H4 (cell line): ENCODE measurements around the gene MARK1. TPM values are rescaled to one million over a fixed set of nuclear protein-coding genes. Genes with fewer than 3 reads are reported as not detected.

Source experiments
- DNase-seq: peaks from one replicate; pipeline ENCODE4 v3.0.0-alpha.2; 2015; ENCODE audit warnings: low spot score
- total RNA-seq: library from RNA; depleted of rRNA; stranded (reverse); fragments of >200 nt; shearing (Covaris generic); gene quantifications from 2 replicates; pipeline ENCODE4 v1.2.3, GENCODE V29; 2014

The MARK1 gene
- total RNA-seq, 1 experiment from 2014 or later, result 3.8 TPM

DNA sequence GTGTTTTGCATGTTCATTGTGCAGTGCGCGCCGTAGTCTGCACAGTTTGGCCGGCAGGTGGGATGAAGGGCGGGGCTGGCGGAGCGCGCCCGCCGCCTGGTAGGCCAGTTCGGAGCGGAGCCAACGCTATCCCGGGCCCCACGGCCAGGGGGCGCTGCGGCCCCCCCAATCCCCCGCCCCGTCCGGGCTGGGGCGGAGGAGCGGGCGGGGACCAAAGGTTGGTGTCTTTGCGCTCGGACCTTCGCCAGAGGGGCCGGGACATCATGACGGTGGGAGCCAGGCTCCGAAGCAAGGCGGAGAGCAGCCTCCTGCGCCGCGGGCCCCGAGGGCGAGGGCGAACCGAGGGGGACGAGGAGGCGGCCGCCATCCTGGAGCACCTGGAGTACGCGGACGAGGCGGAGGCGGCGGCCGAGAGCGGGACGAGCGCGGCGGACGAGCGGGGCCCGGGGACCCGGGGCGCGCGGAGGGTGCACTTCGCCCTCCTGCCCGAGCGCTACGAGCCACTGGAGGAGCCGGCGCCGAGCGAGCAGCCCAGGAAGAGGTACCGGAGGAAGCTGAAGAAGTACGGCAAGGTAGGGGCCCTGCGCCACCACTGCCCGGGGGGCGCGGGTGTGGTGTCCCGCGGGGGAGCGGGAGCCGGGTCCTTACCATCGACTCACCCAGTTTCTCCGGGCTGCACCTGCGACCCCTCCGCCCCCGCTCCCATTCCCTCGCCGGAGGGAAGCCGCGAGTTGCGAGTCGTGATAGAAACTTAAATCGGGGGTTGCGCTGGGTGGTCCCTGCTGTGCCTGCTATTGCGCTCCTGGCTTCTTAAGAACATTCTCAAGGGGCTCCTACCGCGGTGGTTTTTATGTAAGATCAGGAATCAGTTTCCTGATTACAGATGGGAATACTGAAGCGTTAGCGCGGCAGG lies 162.5 kb downstream of the MARK1 start, which contains the start of gene C1orf115:
TSS of gene C1orf115 (plus strand) at position 224 of the 913 bp plus-strand sequence. CDS start at position 264, 40 bp downstream.
- DNase-seq, result no peak

DNA sequence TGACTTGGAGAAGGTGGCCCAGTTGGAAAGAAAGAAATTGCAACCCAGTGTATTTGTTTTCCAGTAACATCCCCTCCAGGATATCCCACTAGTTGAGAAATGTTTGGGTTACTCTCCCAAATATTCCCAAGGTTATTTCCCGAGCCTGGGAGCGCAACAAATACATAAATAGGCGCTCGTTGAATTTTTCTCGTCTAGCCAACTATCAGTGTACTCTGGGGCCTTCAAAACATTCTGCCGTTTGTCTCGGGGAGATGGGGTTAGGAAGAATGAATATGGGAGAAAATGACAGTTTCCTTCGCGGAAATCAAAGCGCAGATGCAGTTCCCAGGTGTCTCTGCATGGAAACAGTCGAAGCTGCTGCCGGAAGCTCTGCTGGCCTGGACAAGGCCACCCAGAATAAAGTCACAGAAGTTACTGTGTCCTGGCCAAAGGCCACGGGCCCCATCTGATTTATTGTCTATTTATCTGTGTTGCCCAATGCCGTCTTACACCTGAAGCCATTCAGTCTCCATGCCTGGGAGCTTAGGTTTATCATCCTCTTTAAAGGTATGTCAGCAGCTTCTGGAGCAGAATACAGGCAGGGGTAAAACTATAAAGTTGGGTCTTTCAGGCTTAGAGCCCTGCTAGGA lies 163.2 kb downstream of the MARK1 start:
- no peak for DNase-seq

DNA sequence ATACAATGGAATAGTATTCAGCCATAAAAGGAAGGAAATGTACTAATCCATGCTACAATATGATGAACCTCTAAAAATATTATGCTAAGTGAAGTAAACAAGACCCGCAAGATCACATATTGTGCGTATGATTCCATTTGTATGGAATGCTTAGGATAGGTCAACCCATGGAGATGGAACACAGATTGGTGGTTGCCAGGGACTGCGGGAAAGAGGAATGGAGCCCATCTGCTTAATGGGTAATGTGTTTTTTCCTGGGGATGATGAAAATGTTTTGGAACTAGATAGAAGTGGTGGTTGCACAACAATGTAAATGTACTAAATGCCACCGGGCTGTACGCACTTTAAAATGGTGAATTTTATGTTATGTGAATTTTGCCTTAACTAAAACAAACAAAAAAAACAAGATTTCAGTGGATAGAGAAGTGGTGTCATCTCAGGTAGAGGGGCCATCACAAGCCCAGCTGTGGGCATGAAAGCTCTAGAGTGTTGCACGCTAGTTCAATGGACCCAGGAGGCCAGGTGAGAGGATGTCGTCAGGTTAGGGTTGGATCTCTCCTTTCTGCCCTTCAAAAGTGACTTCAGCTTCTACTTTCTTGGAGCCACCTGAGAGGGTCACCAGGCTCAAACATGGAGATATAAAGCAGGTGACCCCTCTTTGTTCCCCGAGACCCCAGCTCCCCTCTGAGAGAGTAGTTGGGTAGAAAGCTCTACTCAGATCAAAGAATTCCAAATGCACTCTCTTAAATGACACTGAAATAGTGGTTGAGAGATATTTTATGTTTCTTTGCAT lies 164.7 kb downstream of the MARK1 start:
- no peak for DNase-seq

DNA sequence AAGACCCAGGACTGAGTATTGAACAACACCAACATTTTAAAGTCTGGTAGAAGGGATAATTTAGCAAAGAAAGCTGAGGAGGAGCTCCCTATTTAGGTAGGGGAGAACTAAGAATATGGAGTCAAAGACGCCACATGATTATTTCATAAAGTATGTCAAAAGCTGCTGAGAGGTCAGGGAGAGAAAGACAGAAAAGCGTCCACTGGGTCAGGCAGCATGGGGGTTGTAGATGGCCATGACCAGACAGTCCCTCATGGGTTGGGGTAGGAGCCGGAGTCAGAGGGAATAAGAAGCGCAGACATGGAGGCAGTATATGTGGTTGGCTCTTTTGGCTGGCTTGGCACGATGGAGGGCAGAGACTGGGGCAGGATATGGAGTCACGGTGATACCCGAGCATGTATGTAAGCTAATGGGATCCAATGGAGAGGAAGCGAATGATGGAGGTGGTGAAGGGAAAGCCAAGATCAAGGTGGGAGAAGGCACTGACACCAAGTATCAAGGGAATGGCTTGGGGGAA lies 167.0 kb downstream of the MARK1 start:
- no peak for DNase-seq

DNA sequence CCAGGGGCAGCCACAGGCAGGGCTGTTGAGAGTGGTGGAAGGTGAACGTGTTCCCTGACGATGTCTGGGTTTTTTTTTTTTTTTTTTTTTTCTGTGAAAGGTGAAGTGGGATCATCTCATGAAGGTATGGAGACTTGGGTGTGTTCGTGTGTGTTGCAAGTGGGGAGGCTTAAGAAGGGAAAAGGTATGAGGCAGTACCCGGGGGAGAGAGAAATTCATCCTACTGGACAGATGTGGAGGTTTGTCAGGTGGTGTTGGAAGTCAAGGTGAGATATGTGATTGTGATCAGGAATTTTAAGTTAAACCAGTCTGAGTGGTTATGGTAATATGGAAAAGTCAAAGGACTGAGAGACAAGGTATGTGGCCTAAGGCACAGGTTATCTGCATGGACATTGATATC lies 167.5 kb downstream of the MARK1 start:
- DNase-seq, result no peak

DNA sequence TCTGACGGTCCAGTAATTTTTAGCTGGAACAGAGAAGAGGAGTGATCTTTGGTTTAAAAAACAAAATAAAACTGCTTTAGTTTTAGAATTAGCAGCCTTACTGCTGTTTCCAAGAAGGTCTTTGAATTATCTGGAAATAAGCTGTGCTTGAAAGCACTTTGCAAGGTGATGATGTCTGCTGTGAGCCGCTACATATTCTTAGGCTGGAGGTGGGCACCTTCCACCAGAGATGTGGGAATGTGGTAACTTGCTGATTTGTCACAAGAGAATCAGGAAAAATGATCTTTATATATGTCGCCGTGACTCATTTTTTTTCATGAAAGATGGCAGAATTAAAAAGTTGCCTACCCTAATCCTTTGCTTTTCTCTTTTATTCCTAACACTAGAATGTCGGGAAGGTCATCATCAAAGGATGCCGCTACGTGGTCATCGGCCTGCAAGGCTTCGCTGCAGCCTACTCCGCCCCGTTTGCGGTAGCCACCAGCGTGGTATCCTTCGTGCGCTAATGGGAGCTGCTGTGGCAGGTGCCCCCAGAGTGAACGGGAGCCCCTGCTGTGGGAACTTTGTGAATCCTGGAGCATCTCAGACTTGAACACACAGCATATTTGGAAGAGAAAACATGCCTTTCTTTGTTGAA lies 168.4 kb downstream of the MARK1 start:
- no peak for DNase-seq

DNA sequence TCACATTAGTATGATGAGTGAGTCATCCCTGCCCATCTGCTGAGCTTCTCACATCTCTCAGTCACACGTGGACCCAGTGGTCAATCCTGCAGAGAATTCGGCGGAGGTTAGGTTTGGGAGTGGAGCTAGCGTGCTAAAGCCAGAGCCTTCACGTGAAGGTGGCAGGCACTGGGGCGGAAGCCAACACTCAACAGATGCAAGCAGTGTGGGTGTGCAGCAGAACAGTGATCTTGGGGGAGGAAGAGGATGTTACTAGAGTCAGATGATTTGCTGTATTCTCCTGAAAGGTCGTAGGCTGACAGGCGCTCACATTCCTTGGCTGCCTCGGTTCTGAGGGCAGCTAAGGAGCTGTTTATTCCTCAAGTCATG lies 168.9 kb downstream of the MARK1 start:
- DNase-seq, result no peak

DNA sequence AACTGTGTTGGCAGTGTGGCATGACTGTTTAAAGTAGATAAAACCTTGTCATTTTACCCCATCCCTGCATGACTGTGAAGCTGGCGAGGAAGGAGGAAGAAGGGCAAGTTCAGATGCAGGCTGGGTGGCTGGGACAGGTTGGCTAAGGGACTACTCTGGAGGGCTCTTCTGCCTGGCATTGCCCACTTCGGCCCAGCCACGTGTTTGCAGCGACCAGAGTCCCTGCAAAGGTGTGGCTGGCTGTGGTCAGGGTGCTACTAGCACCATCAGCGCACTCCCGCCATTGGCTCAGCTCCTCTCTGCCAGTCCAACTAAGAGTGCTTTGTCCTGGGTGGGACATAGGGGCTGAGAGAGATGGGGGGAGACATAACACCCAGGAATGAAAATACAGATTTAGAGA lies 169.4 kb downstream of the MARK1 start:
- DNase-seq, result no peak

DNA sequence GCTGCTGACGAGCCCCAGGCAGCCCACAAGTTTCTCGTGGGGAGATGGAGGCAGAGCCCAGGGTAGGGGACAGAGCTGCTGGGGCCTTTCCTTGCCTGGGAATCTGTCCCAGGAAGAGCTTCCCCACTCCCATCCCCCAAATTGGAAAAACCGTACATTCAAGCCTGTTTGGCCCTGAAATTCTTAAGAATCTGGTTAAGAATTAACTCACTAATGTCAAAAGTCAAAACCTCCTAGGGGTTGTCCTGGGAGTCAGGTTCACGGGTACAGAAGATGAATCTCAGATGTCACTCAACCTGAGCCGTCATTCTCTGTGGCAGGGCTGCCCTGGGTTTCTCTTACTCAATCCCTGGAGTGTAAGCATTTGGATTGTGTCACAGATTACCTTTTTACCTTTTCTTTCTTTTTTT lies 170.7 kb downstream of the MARK1 start:
- DNase-seq, result no peak

DNA sequence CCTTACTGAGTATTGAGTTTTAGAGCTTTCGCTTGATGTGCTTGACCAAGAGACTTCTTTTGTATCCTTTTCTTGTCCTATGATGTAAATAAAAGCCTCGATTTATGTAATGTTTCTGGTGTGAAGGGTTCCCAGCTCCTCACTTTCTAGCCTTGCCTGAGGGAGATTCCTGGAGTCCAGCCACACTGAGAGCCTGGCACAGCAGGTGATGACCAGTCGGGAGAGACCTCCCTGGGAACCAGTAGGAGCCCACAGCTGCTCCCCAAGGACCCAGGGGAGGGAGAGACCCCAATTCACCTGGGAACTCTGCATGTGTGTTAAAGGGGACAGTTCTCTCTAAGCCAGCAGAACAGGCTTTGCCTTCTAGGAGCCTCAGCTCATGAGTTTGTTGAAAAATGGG lies 171.1 kb downstream of the MARK1 start:
- no peak for DNase-seq

DNA sequence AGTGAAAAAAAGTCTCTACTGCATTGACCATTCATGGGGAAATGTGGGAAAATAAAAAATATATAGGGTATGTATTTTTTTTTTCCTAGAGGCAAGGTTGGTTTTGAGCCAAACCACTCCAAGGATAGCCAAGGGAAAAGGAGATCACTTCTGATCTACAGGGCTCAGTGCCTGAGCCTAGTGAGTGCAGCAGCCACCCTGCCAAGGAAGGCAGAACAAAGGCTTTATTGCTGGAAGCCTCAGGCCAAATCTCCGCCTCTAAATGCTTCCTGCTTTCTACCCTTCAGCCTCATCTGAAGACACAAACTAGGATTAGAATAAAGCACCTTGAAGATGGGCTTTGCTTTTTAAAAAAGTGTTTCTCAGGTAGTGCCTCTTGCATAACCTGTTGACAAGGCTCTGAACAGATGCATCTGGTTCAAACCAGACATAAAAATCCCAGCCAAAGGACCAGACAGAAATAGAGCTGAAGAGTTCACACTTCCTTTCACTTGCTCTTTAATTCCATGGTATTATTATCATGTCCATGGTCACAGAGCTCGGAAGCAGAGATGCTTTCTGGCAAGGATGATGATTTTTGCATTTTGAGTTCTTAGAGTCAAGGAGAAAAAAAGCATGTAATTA lies 172.7 kb downstream of the MARK1 start:
- DNase-seq, result no peak

DNA sequence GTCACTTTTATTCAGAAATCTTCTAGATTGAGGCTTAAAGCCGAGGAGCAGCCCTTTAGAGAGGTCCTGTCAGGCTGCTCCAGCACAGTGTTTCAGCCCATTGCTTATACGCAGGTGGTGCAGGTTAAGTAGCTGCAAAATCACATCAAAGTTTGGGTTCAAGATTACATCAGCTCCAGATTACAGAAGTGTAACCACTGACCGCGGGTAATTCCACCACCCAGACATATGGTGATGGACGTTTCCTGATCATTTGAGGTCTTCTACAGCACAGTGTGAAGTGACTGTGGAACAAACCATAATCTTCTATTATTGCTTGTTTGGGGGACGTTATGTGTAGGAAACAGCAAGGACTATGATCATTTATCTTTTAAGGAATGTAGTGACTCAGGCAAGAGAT lies 174.0 kb downstream of the MARK1 start:
- no peak for DNase-seq

DNA sequence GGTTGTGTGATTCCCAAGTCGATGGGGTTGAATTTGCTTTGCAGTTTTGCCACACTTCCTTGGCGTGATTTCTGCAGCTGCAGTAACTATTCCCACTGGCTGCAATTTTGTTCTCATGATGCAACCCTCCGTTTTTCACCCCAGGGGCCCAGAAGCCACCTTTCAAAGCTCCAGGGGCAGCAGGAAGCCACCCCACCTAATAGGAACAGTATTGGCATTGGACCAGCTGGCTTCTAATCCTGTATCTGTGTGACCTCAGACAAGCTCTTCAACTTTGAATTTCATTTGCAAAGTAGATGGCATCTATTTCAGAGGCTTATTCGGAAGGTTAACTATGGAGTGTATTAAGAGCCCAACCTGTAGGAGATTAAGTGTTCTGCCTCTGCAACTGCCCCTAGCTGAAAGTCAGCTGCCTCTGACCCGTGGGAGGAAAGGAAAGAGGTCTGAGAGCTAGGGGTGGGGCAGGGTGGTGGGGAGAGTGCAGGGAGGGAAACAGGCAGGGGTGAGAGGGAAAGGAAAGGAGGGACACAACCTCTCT lies 174.9 kb downstream of the MARK1 start:
- no peak for DNase-seq

DNA sequence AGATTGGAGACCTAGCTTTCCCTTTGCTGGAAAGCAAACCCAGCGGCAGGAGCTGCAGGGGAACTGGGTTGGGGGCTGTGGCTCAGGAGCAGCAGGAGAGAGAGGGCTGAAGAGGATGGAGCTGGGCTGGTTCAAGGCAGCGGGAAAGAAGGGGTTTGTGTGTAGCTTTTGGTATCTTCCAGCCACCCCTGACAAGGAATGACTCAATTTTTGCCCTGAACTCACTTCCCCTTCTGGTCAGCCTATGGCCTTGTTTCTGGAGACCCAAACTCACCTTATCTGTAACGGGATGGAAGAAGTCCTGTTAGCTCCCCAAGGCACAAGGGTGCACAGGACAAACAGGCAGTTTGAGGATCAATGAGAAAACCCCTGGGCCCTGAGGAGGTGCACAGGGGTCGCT lies 175.4 kb downstream of the MARK1 start:
- no peak for DNase-seq

DNA sequence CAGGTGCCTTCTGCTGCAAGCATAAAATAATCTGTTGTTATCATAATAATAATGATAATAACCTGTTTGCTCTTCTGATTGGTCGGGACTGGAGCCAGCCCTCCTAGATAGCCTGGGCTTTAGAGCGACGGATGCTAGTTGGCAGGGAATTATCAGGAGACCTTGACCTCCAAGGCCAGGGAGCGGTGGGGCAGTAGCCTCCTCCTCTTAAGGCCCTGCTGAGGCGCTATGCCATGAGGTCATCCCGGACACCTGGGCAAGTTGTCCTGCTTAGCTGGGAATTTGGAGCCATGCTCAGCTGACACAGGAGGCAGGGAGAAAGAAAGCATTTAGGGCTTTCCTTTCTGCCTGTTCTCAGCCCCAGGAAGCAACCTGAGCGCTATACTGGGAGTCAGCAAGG lies 177.8 kb downstream of the MARK1 start:
- DNase-seq, result no peak

DNA sequence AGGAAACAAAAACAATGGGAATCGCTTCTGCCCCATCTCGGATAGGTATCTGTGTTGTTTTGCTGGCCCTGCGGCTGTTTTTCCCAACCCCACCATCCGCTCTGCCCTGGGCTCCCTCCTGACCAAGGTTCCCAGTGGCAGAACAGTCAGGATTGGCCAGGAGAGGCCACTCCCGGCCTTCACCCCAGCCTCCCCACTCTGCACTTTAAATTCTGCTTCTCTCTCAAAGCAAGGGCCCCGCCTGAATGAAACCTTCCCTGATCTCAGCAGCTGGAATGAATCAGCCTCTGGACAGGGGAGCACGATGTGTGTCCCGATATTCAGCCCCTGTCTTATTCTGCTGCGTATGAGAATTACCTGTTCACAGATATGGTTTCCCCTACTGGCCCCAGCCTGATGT lies 178.5 kb downstream of the MARK1 start:
- no peak for DNase-seq

DNA sequence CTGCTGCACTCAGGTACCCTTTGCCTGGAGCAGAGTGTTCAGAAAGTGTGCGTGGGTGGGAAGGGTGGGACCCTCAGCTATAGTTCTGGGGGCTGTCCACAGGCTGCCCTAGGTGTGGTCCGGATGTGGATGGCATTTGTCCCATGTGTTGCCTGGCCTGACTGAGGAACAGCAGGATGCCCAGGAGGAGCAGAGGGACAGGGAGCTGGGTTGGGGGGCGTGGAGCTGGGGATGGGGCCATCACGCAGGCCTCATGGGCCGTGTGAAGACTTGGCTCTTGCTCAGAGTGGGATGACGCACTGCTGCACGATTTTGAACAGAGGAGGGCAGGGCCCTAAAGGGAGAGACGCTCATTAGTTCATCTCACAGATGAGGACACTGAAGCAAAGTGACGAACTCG lies 179.2 kb downstream of the MARK1 start:
- no peak for DNase-seq

DNA sequence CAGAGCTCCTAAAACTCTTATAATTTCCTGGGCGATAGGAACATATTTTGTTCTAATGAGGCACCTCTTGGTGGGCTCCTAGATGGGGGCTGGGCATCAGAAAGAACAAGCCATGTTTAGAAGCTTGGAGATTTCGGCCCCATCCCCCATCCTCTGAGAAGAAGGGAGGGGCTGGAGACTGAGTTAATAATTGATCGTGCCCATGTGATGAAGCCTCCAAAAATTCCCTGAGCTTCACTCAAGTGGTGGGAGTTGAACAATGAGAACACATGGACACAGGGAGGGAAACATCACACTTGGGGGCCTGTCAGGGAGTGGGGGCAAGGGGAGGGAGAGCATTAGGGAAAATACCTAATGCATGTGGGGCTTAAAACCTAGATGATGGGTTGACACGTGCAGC lies 180.3 kb downstream of the MARK1 start:
- no peak for DNase-seq

DNA sequence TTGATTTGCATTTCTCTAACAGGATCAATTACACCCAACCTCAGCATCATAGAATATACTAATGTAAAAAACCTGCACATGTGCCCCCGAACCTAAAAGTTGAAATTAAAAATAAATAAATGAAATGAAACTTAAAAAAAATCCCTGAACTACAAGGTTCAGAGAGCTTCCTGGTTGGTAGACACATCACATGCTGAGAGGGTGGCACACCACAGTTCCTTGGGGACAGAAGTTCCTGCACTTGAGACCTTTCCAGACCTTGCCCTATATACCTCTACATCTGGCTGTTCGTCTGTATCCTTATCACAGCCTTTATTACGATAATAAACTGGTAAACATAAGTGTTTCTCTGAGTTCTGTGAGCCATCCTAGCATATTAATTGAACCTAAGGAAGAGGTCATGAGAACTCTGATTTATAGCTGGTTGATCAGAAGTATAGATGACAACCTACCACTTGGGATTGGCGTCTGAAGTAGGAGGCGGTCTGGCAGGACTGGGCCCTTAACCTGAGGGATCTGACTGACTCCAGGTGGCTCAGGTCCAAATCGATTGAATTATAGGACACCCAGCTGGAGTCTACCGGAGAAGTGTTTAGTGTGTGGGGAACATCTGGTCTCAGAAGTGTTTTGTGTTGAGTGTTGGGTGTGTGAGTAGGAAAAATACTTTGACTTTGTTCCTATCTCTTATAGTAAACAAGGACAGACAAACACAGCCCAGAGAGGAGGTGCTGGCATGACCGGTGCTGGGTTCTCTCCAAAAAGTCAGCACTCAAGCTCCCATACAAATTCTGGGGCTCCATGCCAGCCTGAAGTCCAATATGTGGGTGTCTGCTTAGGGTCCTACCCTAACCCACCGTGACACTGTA lies 181.2 kb downstream of the MARK1 start:
- DNase-seq, result no peak

DNA sequence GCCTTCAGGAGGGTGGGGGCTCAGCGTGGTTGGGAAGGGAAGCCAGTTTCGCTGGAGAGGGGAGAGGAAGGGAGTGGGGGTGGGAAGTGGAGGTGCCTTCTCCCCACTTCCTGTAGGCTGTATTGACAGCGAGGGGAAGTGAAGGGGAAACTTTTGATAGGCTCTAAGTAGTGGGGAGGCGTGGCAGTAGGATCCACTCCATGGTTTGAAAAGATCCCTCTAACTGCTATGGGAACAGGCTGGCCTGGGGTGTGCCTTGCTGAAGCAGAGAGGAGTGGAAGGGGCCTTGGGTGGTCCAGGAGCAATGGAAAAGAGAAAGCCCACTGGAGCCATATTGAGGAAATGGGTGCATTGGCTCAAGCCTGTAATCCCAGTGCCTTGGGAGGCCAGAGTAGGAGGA lies 182.4 kb downstream of the MARK1 start:
- DNase-seq, result no peak
